ENCODE results near the gene PACRG.

The PACRG gene

DNA sequence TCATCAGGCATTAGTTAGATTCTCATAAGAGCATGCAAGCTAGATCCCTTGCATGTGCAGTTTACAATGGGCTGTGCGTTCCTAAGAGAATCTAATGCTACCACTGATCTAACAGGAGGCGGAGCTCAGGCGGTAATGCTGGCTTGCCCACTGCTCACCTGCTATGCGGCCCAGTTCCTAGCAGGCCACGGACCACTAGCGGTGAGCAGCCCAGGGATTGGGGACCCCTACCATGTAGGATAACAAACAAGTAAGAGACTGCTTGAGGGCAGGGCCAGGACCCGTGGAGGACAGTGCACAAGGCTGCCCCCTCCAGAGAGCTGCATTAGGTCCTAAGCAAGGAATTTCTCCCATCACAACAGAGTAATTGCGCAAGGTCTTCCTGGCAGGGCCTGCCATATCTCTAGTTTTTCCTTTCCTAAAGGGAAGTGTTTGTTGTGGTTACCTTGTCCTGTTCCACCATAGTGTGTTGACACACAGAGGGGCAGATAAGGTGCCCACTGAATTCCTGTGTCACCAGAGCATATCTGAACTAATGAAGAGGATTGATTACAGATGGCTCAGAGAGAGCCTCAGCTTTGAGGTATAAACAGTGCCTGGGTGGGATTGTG lies 58.0 kb downstream of the PACRG start:
- peak in 8 of 11 experiments; percentile 15 to 68 (median 52); a peak in 8 of 22 replicates for TF ChIP-seq Cebpa-rat (IDR thresholded peaks at IDR 0.05)
- H3K4me2 ChIP-seq, result peak overlapping the region in 3 of 11 experiments; percentile 10 to 35 (median 21); a peak in 3 of 22 replicates
- H3K27me3 ChIP-seq, result no peaks in the 10 kb centered on the region
- no peak overlapping the region for H3K4me3 ChIP-seq
- no peaks in the 10 kb centered on the region for H3K36me3 ChIP-seq
- H3K9ac ChIP-seq, result no peak overlapping the region
- no peaks in the 10 kb centered on the region for H4K20me1 ChIP-seq
- peaks cover 0 to 5% (median 0%) of the 10 kb centered on the region in 10 experiments; a peak in 1 of 20 replicates for H3K4me1 ChIP-seq
- peaks cover 5 to 26% (median 17%) of the 10 kb centered on the region in 11 experiments; a peak in 17 of 22 replicates for H3K9me3 ChIP-seq (replicated peaks in 1 of 11)
- no peak overlapping the region for H3K27ac ChIP-seq

DNA sequence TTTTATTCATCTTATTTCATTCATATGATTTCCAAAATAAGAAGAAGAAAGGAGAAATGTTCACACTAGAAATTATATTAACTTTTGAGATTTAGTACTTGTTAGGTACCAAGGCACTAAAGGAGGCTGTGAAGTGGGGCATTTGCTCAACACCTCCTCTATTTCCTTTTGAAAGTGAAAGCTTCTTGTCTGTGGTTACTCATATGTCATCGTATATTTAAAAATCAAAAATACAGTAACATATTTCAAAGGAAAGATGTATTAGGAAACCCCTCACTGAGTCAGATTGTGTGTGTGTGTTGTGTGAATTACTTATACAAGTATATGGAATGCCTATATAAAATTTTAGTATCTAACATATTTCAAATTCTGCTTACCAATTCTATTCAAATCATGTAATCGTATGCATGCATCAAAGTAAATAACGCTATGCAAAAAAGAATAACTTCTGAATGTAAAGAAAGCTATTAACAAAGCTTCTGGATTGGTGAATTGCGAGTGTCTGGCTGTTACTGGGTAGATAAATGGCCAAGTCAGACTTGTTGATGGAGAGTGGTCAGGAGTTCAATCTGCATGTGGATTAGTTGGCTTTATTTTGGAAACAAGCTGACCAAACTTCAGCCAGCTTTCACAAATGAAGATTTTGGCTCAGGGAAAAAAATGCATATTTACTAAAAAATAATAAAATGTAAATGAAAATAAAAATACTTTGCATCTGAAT lies 70.9 kb downstream of the PACRG start:
- H3K9me3 ChIP-seq (replicated peaks in 1 of 11), result no peaks in the 10 kb centered on the region
- H3K4me1 ChIP-seq, result peaks cover 0 to 15% (median 10%) of the 10 kb centered on the region in 10 experiments; a peak in 11 of 20 replicates
- H3K27ac ChIP-seq, result peak overlapping the region in 3 of 11 experiments; percentile 8 to 30 (median 23); a peak in 3 of 22 replicates
- no peak overlapping the region for H3K4me3 ChIP-seq
- no peaks in the 10 kb centered on the region for H3K27me3 ChIP-seq
- no peaks in the 10 kb centered on the region for H3K36me3 ChIP-seq
- peak overlapping the region in 9 of 11 experiments; percentile 7 to 53 (median 23); a peak in 15 of 22 replicates for H3K4me2 ChIP-seq
- H3K9ac ChIP-seq, result no peak overlapping the region
- TF ChIP-seq Cebpa-rat (IDR thresholded peaks at IDR 0.05), result no peak
- no peaks in the 10 kb centered on the region for H4K20me1 ChIP-seq

DNA sequence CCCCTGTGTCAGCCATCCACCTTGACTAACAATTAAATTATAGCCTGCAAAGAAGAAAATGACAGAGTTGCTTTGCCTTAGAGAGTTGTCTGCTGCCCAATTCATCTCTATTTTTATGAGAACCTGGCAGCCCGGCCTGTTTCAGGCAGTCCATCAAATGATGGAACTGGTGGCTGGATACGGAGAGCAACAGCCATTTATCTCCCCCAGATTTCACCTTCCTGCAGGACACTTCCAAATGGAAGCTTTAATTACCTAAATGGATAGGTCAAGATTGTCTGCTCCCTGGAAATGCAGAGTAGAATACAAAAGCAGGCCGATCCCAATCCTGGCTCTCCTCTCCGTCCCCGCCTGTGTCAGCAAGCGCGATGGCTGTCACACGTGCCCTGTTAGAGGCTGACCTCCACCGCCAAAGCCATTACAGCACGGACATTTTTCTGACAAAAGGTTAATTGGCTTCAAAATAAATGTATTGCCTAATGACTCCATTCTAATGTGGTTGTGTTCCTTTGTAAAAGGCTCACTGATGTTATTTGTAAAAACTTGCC lies 86.7 kb downstream of the PACRG start:
- no peaks in the 10 kb centered on the region for H3K9me3 ChIP-seq (replicated peaks in 1 of 11)
- H3K9ac ChIP-seq, result no peak overlapping the region
- H3K36me3 ChIP-seq, result no peaks in the 10 kb centered on the region
- TF ChIP-seq Cebpa-rat (IDR thresholded peaks at IDR 0.05), result no peak
- no peaks in the 10 kb centered on the region for H3K4me1 ChIP-seq
- H3K4me3 ChIP-seq, result no peak overlapping the region
- H3K4me2 ChIP-seq, result no peak overlapping the region
- no peaks in the 10 kb centered on the region for H4K20me1 ChIP-seq
- no peak overlapping the region for H3K27ac ChIP-seq
- H3K27me3 ChIP-seq, result no peaks in the 10 kb centered on the region

DNA sequence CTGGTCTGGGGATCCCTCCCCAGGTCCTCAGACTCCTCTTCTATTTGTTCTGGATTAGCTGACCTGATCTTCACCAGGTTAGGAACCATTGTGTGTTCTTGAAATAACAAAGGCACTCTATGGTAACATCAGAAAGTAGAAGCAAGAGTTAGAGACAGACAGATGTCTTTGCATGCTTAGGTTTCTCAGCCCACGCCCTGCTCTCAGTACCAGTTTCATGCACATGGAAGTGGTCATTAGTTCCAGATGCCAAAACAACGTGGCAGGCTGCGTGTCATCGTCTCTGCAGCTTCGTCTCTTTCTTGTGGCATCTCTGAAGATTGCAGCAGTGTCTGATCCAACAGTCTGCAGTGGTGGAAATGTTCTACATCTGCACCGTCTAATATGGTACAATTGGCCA lies 89.4 kb downstream of the PACRG start:
- no peak for TF ChIP-seq Cebpa-rat (IDR thresholded peaks at IDR 0.05)
- Histone ChIP-seq H3K27ac (no peak overlapping the region), H3K27me3 (no peaks in the 10 kb centered on the region), H3K4me2 (no peak overlapping the region), H3K4me1 (no peaks in the 10 kb centered on the region), H3K9ac (no peak overlapping the region), H3K36me3 (no peaks in the 10 kb centered on the region), H3K9me3 (replicated peaks in 1 of 11) (no peaks in the 10 kb centered on the region), H4K20me1 (no peaks in the 10 kb centered on the region), H3K4me3 (no peak overlapping the region)

DNA sequence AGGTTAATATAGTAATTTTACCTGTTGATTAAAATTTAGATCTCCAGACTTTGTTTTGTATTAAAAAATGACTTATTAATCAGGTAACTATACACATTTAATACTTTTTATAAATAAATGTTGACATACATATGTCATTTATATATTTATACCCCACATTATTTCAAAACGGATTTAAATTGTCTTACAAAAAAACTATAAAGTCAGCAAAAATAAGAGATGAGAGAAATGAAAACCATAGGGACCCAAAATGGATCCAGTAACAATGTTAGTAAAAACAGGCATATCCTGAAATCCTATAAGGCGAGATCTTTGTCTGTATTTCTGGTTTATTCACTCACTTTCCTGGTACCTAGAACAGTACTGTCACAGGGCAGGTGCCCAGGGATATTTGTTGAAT lies 91.5 kb downstream of the PACRG start:
- no peaks in the 10 kb centered on the region for H3K27me3 ChIP-seq
- no peaks in the 10 kb centered on the region for H3K9me3 ChIP-seq (replicated peaks in 1 of 11)
- H4K20me1 ChIP-seq, result no peaks in the 10 kb centered on the region
- no peaks in the 10 kb centered on the region for H3K36me3 ChIP-seq
- H3K9ac ChIP-seq, result no peak overlapping the region
- no peak overlapping the region for H3K4me2 ChIP-seq
- H3K27ac ChIP-seq, result no peak overlapping the region
- no peak for TF ChIP-seq Cebpa-rat (IDR thresholded peaks at IDR 0.05)
- H3K4me1 ChIP-seq, result no peaks in the 10 kb centered on the region
- no peak overlapping the region for H3K4me3 ChIP-seq

DNA sequence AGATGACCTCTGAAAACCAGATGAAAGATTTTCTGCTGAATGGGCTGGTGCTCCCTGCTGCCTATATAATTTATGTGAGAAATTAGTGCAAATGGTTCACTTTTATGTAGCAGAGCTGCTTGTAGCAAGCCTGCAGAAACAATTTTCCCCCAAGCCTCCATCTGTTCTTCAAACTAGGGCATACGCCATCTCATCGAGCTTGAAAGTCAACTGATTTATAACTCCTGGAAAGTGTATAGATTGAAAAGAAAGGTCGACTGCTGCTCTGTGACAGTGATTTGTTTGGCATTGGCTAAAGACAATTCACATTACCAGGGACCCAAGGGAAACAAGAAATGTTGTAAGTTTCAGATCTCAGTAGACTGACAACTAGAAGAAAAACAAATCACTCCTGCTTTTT lies 93.3 kb downstream of the PACRG start:
- TF ChIP-seq Cebpa-rat (IDR thresholded peaks at IDR 0.05), result no peak
- Histone ChIP-seq H3K27me3 (no peaks in the 10 kb centered on the region), H3K9me3 (replicated peaks in 1 of 11) (no peaks in the 10 kb centered on the region), H3K4me3 (no peak overlapping the region), H3K36me3 (no peaks in the 10 kb centered on the region), H3K4me1 (no peaks in the 10 kb centered on the region), H3K4me2 (no peak overlapping the region), H4K20me1 (no peaks in the 10 kb centered on the region), H3K27ac (no peak overlapping the region), H3K9ac (no peak overlapping the region)

DNA sequence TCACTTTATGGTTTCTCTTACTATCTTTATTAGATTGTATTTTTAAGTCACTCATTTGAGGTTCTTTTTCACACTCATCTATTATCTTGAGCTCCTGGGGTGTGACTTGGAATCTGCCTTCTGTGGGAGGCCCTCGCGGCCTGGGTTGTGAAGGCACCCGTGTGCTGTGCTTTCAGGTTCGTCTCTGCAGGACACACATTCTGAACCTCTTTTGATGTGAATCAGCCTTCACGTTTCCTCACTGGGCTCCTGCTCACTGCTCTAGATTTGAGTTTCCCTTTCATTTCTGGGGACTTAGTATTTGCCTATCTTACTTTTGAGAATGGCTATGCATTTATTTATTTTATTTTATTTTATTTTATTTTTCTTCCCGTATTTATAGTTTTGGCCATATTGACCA lies 97.8 kb downstream of the PACRG start:
- Histone ChIP-seq H3K36me3 (no peaks in the 10 kb centered on the region), H3K4me2 (no peak overlapping the region), H4K20me1 (no peaks in the 10 kb centered on the region), H3K27ac (no peak overlapping the region), H3K9ac (no peak overlapping the region), H3K27me3 (no peaks in the 10 kb centered on the region), H3K9me3 (replicated peaks in 1 of 11) (no peaks in the 10 kb centered on the region), H3K4me1 (no peaks in the 10 kb centered on the region), H3K4me3 (no peak overlapping the region)
- no peak for TF ChIP-seq Cebpa-rat (IDR thresholded peaks at IDR 0.05)

DNA sequence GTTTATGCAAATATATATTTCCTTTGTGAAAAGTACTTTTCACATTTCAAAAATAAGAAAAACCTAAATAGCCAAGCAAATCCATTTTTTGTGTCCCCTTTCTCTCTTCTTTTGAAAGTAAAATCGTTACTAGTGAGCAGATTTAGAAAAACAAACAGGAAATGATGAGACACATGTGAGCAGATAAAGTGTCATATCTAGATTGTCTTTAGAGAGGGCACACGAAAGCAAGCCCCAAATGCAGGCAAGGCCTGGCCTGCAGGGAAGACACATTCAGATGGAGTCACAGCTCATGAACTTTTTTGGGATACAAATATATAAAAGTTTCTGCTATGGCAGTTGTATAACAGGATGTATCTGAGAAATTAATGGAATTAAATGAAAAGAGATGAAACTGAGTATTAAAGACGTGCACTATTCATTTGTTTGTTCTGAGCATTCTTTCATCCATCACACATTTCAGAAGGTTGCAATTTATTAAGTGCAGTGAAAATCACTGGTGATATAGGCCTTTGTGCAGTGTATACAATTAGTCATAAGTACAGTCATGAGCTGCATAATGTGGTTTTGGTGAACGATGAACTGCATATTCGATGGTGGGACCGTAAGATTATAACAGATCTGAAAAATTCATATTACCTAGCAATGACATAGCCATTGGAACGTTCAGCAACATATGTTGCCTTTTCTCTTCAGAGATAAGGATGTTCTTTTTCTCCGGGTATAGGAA lies 101.4 kb downstream of the PACRG start:
- H3K9ac ChIP-seq, result no peak overlapping the region
- no peak overlapping the region for H3K4me2 ChIP-seq
- H3K27ac ChIP-seq, result no peak overlapping the region
- H3K9me3 ChIP-seq (replicated peaks in 1 of 11), result peaks cover 0 to 8% (median 0%) of the 10 kb centered on the region in 11 experiments; a peak in 3 of 22 replicates
- H3K27me3 ChIP-seq, result no peaks in the 10 kb centered on the region
- TF ChIP-seq Cebpa-rat (IDR thresholded peaks at IDR 0.05), result no peak
- H3K4me1 ChIP-seq, result no peaks in the 10 kb centered on the region
- no peaks in the 10 kb centered on the region for H4K20me1 ChIP-seq
- no peak overlapping the region for H3K4me3 ChIP-seq
- no peaks in the 10 kb centered on the region for H3K36me3 ChIP-seq

DNA sequence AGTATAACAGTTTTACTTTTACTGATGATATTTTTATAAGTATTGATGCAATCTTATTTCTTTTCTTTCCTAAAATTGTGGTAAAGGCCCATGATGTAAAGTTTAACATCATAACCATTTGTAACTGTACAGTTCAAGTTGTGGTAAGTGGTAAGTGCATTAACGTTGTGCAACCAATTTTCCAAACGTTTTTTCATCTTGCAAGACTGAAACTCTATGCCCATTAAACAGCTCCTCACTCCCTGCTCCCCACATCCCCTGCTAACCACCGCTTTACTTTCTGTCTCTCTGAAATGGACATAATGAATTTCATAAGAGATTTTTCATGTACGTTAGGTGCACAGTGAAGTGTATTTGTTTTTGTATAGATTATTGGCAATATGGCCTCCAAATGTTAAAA lies 106.0 kb downstream of the PACRG start:
- TF ChIP-seq Cebpa-rat (IDR thresholded peaks at IDR 0.05), result no peak
- Histone ChIP-seq H3K4me1 (no peaks in the 10 kb centered on the region), H3K27ac (no peak overlapping the region), H3K4me2 (no peak overlapping the region), H3K9ac (no peak overlapping the region), H3K27me3 (no peaks in the 10 kb centered on the region), H4K20me1 (no peaks in the 10 kb centered on the region), H3K4me3 (no peak overlapping the region), H3K9me3 (replicated peaks in 1 of 11) (peaks cover 0 to 8% (median 0%) of the 10 kb centered on the region in 11 experiments; a peak in 3 of 22 replicates), H3K36me3 (no peaks in the 10 kb centered on the region)

Measured in BLaER1 treated with 17β-estradiol and CSF1 and Interleukin-3, amounts not matched to agents 10 nM and 100 nM (cell line).